Measurements from ENCODE around the gene TBC1D8B. TPM values are rescaled to one million over a fixed set of nuclear protein-coding genes. Genes with fewer than 3 reads are reported as not detected.

Gene TBC1D8B
- polyA plus RNA-seq, 2 of the 4 experiments (the other 2 are of a cell fraction) = 2.9 to 3.3 TPM

DNA sequence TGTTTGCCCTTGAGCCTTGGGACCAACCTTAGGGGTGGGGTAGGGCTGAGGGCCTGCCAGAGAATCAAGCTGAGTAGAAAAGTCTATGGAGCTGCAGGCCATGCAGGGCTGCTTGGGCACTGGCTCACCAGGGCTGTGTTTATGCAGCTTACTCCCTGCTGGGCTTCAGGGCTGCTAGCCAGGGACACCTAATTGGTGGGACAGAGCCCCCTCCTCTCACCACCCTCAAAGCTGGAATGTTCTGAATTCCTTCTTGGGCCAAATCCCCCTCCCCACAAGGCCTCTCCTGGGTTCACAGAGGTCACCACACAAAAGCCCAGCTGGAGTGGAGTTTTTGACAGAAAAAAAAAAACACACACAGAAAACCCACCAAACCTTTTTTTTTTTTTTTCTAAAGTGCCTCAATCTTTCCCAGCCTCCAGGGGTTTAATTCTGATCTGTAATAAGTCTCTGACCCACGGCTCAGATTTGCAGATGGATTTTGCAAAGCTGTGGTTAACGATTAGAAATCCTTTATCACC, 117.5 kb downstream of the TBC1D8B start, which contains the start of gene CLDN2:
Gene CLDN2 (plus strand): TSS at position 471 of the 521 bp plus-strand sequence. CDS start 7,827 bp downstream, outside the sequence.
- peaks cover 66% of the 10 kb centered on the region for H3K4me1 ChIP-seq
- no peak within 1 kb of the TSS for H3K4me3 ChIP-seq
- 65% methylated on average over 2 of the region's 2 CpGs for WGBS (ENCODE audit: missing lambda C conversion rate)
- no peak for FAIRE-seq
- ChIA-PET POLR2A (no interaction called here), CTCF (interaction anchor here (0.6 to 1.5 kb wide), 6 partner anchors 13 to 79 kb away, joined by 3 to 7 read pairs (median 4); no protein-coding TSS in a partner anchor)
- DNase-seq (ENCODE audit: low read depth in 1 of 2, low spot score in 1 of 2) = no peak
- H3K4me2 ChIP-seq = peak within 1 kb of the TSS; percentile 4; the same call in 1 of the 3 replicates
- peak within 1 kb of the TSS; percentile 92 for H3K27ac ChIP-seq
- TF ChIP-seq EP300 (IDR thresholded peaks at IDR 0.05) = peak in 1 of 2 experiments; percentile 29; a peak in 1 of 5 replicates
- TF ChIP-seq, protein P1, sequence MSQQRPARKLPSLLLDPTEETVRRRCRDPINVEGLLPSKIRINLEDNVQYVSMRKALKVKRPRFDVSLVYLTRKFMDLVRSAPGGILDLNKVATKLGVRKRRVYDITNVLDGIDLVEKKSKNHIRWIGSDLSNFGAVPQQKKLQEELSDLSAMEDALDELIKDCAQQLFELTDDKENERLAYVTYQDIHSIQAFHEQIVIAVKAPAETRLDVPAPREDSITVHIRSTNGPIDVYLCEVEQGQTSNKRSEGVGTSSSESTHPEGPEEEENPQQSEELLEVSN (IDR thresholded peaks at IDR 0.05; ENCODE audit: borderline replicate concordance, low read depth) = no peak
- ATAC-seq = peak in 1 of 2 experiments; percentile 32; a peak in 1 of 6 replicates
- no peaks in the 10 kb centered on the region for H3K9me3 ChIP-seq

DNA sequence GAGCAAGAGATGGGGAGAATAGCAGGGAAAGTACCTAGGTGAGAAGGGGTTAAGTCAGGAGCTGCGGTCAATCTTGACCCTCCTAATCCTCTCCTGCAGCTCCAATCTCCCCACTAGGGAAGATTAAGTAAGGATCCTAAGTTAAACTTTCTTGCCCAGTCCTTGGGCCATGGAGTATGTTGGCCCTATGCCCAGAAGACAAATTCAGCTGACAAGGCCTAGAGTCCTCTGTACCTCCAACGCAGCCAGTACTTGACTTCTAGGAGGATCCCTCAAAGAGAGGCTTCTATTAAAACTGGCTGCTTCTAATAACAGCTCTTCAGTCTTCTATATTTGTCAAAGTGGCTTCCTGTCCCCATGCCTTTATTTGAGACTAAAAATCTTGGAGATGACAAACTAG, 119.2 kb downstream of the TBC1D8B start:
- DNase-seq (ENCODE audit: low read depth in 1 of 2, low spot score in 1 of 2) (no peak), FAIRE-seq (no peak), ATAC-seq (no peak)
- CTCF ChIA-PET = interaction anchor here (0.6 to 2.2 kb wide), 8 partner anchors 9 to 78 kb away, joined by 3 to 8 read pairs (median 4); no protein-coding TSS in a partner anchor
- H3K27ac ChIP-seq = peak overlapping the region; percentile 92
- peaks cover 58% of the 10 kb centered on the region for H3K4me1 ChIP-seq
- no peaks in the 10 kb centered on the region; the same call in 2 of the 3 replicates for H3K9me3 ChIP-seq
- 87% methylated on average over 2 of the region's 2 CpGs for WGBS (ENCODE audit: missing lambda C conversion rate)
- POLR2A ChIA-PET = no interaction called here
- no peak overlapping the region for H3K4me2 ChIP-seq
- TF ChIP-seq POLR2AphosphoS2 (conservative IDR thresholded peaks at IDR 0.05; ENCODE audit: low read length) = no peak
- no peak for TF ChIP-seq TFCP2L1 (CRISPR knock-in tag; IDR thresholded peaks at IDR 0.05)
- TF ChIP-seq KDM1A (IDR thresholded peaks at IDR 0.05; ENCODE audit: low read depth) = no peak
- no peak for TF ChIP-seq MYC (IDR thresholded peaks at IDR 0.05; ENCODE audit: borderline replicate concordance, low read length)
- no peak for TF ChIP-seq ZC3H11A (IDR thresholded peaks at IDR 0.05)
- no peak for TF ChIP-seq HEYL (CRISPR knock-in tag; IDR thresholded peaks at IDR 0.05)
- TF ChIP-seq, protein P2, sequence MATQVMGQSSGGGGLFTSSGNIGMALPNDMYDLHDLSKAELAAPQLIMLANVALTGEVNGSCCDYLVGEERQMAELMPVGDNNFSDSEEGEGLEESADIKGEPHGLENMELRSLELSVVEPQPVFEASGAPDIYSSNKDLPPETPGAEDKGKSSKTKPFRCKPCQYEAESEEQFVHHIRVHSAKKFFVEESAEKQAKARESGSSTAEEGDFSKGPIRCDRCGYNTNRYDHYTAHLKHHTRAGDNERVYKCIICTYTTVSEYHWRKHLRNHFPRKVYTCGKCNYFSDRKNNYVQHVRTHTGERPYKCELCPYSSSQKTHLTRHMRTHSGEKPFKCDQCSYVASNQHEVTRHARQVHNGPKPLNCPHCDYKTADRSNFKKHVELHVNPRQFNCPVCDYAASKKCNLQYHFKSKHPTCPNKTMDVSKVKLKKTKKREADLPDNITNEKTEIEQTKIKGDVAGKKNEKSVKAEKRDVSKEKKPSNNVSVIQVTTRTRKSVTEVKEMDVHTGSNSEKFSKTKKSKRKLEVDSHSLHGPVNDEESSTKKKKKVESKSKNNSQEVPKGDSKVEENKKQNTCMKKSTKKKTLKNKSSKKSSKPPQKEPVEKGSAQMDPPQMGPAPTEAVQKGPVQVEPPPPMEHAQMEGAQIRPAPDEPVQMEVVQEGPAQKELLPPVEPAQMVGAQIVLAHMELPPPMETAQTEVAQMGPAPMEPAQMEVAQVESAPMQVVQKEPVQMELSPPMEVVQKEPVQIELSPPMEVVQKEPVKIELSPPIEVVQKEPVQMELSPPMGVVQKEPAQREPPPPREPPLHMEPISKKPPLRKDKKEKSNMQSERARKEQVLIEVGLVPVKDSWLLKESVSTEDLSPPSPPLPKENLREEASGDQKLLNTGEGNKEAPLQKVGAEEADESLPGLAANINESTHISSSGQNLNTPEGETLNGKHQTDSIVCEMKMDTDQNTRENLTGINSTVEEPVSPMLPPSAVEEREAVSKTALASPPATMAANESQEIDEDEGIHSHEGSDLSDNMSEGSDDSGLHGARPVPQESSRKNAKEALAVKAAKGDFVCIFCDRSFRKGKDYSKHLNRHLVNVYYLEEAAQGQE (IDR thresholded peaks at IDR 0.05) = no peak
- TF ChIP-seq RARB (CRISPR knock-in tag; IDR thresholded peaks at IDR 0.05) = no peak
- H3K4me3 ChIP-seq = no peak overlapping the region

Other genes starting within 250 kb of the TBC1D8B start
- 0.25 and 0.29 TPM in 2 replicates for gene RADX, start 190.7 kb upstream of the TBC1D8B start, polyA plus RNA-seq (2011; rRNA removed)
- 0.07 to 0.12 TPM (median 0.09 TPM) in 3 replicates for gene RADX, start 190.7 kb upstream of the TBC1D8B start, polyA plus RNA-seq (2017; fragmentation: RNase III; extraction: RNeasy Plus Mini Kit Qiagen cat#74134 plus additional on column Dnase treatment)
- gene RNF128, start 76.0 kb upstream of the TBC1D8B start, polyA plus RNA-seq (2011; rRNA removed) = 0.20 and 0.22 TPM in 2 replicates
- 0.11 to 0.28 TPM (median 0.14 TPM) in 3 replicates for gene RNF128, start 76.0 kb upstream of the TBC1D8B start, polyA plus RNA-seq (2017; fragmentation: RNase III; extraction: RNeasy Plus Mini Kit Qiagen cat#74134 plus additional on column Dnase treatment)
- gene RIPPLY1, start 100.7 kb downstream of the TBC1D8B start, polyA plus RNA-seq (2011; rRNA removed) = 0.14 and 0.28 TPM in 2 replicates
- 0.10 to 0.17 TPM (median 0.11 TPM) in 3 replicates for gene RIPPLY1, start 100.7 kb downstream of the TBC1D8B start, polyA plus RNA-seq (2017; fragmentation: RNase III; extraction: RNeasy Plus Mini Kit Qiagen cat#74134 plus additional on column Dnase treatment)
- 28.1 and 49.2 TPM in 2 replicates for gene CLDN2, start 117.7 kb downstream of the TBC1D8B start, polyA plus RNA-seq (2011; rRNA removed)
- gene CLDN2, start 117.7 kb downstream of the TBC1D8B start, polyA plus RNA-seq (2017; fragmentation: RNase III; extraction: RNeasy Plus Mini Kit Qiagen cat#74134 plus additional on column Dnase treatment) = 18.7 to 28.6 TPM (median 24.8 TPM) in 3 replicates
- 91.1 and 98.2 TPM in 2 replicates for gene MORC4, start 197.5 kb downstream of the TBC1D8B start, polyA plus RNA-seq (2011; rRNA removed)
- 71.1 to 75.7 TPM (median 72.8 TPM) in 3 replicates for gene MORC4, start 197.5 kb downstream of the TBC1D8B start, polyA plus RNA-seq (2017; fragmentation: RNase III; extraction: RNeasy Plus Mini Kit Qiagen cat#74134 plus additional on column Dnase treatment)

Measured in A549 (cell line).